Measurements from ENCODE around the gene ISCA2.

ISCA2 gene

GRCh38 chr14:74509587-74510222, 16.1 kb downstream of the ISCA2 start:
- no peak for DNase-seq (ENCODE audit: extremely low spot score)
- no peak for TF ChIP-seq CTCF (IDR thresholded peaks at IDR 0.05; ENCODE audit: control extremely low read depth, extremely low read depth, low read depth, missing control alignments)
- ChIA-PET CTCF (interaction anchor here (1.3 kb wide), 1 partner anchor 11 kb away, joined by 3 read pairs; no protein-coding TSS in a partner anchor), POLR2A (no interaction called here)

- no peak for TF ChIP-seq CTCF (IDR thresholded peaks at IDR 0.05; ENCODE audit: control extremely low read depth, extremely low read depth, low read depth, missing control alignments)
- no peak for DNase-seq (ENCODE audit: extremely low spot score)
- ChIA-PET CTCF (interaction anchor here (1.3 kb wide), 1 partner anchor 11 kb away, joined by 3 read pairs; no protein-coding TSS in a partner anchor), POLR2A (no interaction called here)
Measured at GRCh38 chr14:74510223-74510931, 16.8 kb downstream of the ISCA2 start.

GRCh38 chr14:74510959-74511409, 17.4 kb downstream of the ISCA2 start:
- no peak for DNase-seq (ENCODE audit: extremely low spot score)
- TF ChIP-seq CTCF (IDR thresholded peaks at IDR 0.05; ENCODE audit: control extremely low read depth, extremely low read depth, low read depth, missing control alignments) = no peak
- CTCF ChIA-PET = interaction anchor here (1.3 to 1.4 kb wide), 2 partner anchors 12 to 16 kb away, joined by 3 read pairs; no protein-coding TSS in a partner anchor
- POLR2A ChIA-PET = no interaction called here

GRCh38 chr14:74511966-74512830, 18.6 kb downstream of the ISCA2 start:
- no peak for TF ChIP-seq CTCF (IDR thresholded peaks at IDR 0.05; ENCODE audit: control extremely low read depth, extremely low read depth, low read depth, missing control alignments)

GRCh38 chr14:74514471-74514941, 20.9 kb downstream of the ISCA2 start:
- CTCF ChIA-PET = interaction anchor here (1.3 to 1.6 kb wide), 3 partner anchors 12 to 18 kb away, joined by 3 to 4 read pairs (median 3); no protein-coding TSS in a partner anchor
- no peak for DNase-seq (ENCODE audit: extremely low spot score)
- TF ChIP-seq CTCF (IDR thresholded peaks at IDR 0.05; ENCODE audit: control extremely low read depth, extremely low read depth, low read depth, missing control alignments) = no peak
- POLR2A ChIA-PET = no interaction called here

More at GRCh38 chr14:74511966-74512830, 18.6 kb downstream of the ISCA2 start:
- POLR2A ChIA-PET = no interaction called here
- DNase-seq (ENCODE audit: extremely low spot score) = no peak
- CTCF ChIA-PET = interaction anchor here (1.1 to 1.4 kb wide), 3 partner anchors 9 to 16 kb away, joined by 3 read pairs; no protein-coding TSS in a partner anchor
